SIG-M5 treated with dmso at 0.1 percent for 504 hours (cell line): ENCODE data around the gene OR5H14.
"Not testable (repeated sequence)": the region's sequence is repeated elsewhere in the genome, so short reads cannot be mapped to it uniquely, and the experiment has no call there.

Experiments used
- DNase-seq: peaks from one replicate; lab custom pipeline; 2025; ENCODE audit not compliant: unreplicated experiment; lab: John Stamatoyannopoulos, UW

Gene OR5H14

DNA sequence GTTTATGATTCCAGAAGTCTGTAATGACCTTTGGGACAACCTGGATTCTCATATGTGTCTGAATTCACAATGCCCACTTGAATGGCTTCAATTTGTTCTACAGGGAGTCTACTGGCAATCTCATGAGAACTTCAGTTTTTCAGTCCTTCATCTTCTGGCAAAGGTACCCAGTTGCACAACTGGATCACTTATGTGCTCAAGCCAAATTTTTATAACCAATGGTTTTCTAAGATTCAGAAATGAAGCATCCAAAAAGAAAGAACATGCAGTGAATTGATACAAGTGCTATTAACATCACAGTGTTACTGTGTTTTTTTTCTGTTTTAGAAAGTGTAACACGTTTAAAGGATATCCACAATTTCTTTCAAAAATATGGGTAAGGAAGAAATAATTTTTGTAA lies at the start of gene OR5H14:
OR5H14 (plus strand) TSS at position 301 of the 400 bp plus-strand sequence. CDS start 1,907 bp downstream, outside the sequence.
- DNase-seq: no peak

DNA sequence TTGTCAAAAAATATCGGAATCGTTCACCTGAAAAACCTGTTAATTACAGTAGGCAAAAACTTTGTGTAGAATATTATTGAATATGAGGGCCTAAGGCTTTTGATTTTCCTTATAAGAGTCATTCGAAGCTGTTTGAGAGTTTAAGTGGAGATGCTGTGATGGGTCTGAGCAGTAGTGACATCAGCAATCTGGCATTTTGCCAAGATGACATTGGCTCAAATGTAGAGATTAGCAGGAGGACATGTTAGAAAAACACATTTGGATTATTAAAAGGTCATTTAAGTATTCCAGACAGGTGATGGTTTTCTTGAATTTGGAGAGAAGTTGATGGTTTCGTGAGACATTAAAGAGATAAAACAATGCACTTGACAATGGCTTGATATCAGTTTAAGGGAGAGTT lies 47.4 kb upstream of the OR5H14 start:
- DNase-seq: no peak

DNA sequence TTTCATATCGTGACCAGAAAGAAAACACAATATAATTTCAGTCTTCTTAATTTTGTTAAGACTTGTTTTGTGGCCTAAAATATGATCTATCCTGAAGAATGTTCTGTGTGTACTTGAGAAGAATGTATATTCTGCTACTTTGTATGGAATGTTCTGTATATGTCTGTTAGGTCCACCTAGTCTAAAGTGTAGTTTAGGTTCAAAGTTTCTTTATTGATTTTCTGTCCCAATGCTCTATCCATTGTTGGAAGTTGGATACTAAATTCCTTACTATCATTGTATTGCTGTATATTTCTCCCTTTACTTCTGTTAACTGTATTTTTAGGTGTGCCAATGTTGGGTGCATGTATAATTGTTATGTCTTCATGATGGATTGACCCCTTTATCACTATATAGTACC lies 39.1 kb upstream of the OR5H14 start:
- no peak for DNase-seq

DNA sequence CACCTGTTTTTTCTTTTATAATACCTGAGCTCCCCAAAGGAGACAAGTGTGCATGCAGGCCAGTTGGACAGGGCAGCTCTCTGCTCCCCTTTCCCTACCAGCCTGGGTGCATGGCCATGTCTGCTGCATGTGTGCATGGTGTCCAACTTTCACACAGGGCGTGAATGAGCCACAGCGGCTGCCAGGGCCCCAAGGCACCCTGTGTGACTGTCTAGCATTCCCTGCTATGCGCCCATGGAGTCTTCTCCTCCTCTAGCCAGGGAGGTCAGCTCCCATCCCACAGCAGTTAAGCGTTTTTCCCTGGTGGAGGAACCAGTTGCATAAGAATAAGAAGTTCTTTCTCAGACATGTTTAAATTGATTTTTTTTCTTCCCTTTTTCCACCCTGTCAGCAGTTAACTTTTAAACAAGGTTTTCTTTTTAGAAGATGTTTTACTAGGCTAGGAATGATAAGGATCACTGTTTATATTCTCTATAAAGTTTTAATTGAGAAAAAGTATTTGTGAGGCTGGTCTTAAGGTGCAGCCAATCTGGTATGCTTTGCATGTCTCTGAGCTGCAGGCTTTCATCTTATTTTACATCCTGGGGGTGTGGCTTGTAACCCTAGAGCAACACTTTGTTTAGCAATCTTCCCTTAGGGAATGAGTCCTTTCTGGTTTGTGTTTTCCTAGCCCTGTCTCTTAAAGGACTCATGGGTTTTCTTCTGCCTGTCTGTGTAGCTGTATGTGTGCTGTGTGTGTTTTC lies 37.3 kb upstream of the OR5H14 start:
- DNase-seq: no peak

DNA sequence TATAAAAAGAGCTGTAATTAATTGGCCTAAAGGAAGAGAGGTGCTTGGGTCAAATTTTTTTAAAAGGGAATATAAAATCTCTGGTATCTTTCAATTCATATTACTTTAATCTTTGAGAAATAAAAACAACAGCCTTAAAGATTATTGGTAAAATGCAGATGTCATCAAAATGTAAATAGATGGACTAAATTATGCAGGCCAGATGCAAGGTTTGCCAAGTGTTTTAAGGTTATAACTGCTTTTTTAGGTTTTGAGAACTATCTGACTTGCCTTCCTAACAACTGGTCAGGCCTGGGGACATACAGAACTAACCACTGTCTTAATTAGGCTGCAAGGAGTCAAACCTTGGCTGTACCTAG lies 36.8 kb upstream of the OR5H14 start:
- DNase-seq: no peak

DNA sequence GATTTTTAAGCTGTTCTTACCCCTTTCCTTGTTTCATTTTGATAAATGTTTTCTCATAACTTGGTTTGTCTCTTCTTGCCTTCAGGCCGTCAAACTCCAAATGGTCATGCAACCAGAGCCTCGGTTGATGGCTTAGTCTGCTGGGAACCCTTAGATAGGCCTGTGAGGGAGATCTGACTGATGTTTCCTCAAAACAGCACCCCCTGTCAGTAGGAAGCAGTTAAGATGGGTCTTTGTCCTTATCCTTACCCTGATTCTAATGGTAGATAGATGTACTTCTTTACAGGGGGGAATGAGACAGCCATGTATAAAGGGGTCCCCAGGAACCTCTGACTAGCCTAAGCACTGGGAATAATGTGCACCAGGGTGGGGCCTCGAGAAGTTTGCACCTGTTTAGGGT lies 33.0 kb upstream of the OR5H14 start:
- no peak for DNase-seq

DNA sequence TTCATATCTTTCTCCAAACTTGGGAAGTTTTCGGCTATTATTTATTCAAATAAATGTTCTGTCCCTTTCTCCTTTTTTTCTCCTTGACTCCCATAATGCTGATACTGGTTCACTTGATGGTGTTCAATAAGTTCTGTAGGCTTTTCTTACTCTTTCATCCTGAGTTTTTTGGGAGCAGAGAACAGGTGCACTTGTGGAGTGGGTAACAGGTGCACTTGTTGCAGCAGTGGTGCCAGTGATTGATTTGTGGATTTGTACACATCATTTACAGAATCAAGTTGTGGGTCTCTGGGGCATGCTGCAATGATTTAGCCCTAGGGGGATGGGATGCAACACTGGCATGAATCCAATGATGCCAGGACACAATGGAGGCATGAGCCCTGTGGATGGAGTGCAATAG lies 31.6 kb upstream of the OR5H14 start:
- DNase-seq: no peak

DNA sequence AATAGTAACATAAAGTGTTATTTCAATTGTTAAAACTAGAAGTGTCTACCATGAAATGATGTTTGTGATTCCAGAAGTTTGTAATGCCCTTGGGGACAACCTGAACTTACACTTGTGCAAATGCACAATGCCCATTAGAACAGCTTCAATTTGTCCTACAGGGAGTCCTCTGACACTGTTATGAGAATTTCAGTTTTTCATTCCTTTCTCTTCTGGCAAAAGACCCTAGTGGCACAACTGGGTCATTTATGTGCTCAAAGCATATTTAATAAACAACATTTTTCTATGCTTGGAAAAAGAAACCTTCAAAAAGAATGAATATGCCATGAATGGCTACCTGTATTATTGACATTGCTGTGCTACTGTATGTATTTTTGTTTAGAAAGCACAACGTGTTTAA lies 16.9 kb upstream of the OR5H14 start, which contains the start of gene OR5H1:
OR5H1 (plus strand) TSS at position 301 of the 400 bp plus-strand sequence. CDS start 1,977 bp downstream, outside the sequence.
- no peak for DNase-seq

DNA sequence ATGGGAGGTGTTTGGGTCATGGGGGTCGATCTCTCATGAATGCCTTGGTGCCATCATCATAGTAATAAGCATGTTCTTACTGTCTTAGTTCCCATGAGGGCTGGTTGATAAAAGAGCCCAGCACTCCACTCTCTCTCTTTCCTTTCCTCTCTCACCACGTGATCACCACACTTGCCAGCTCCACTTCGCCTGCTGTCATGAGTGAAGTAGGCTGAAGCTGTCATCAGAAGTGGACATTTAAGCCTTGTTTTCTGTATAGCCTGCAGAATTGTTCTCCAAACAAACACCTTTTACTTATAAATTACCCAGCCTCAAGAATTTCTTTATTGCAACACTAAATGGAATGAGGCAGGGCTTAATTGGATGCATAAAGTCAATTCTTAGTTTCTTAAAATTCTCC lies 10.6 kb upstream of the OR5H14 start:
- DNase-seq: no peak

DNA sequence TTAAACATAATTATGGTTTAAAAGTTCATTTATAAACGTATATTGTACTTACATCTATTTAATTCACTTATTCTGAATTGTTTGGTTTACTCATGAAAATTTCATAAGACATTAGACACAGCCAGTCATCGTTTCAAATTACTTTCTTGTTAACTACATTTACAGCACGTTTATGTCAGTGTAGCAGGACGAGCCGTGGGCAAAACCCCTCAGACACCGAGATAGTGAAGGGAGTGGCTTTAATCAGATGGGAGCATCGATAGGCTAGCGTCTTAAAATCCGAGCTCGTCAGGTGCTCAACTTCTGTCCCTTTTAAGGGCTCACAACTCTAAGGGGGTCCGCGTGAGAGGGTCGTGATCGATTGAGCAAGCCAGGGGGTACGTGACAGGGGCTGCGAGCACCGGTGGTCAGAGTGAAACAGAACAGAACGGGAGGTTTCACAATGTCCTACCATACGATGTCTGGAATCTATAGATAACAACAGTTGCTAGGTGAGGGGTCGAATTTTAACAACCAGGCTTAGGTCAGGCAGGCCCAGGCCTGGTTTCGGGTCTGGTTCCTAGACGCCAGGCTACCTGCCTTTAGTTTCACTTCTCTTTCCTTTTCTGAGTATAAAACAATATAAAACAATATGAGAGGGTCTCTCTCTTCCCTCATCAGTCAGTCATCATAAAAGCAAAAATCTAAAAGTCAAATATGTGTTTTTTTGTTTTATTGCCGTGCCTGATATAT lies 9.3 kb upstream of the OR5H14 start:
- DNase-seq: not testable (repeated sequence)

DNA sequence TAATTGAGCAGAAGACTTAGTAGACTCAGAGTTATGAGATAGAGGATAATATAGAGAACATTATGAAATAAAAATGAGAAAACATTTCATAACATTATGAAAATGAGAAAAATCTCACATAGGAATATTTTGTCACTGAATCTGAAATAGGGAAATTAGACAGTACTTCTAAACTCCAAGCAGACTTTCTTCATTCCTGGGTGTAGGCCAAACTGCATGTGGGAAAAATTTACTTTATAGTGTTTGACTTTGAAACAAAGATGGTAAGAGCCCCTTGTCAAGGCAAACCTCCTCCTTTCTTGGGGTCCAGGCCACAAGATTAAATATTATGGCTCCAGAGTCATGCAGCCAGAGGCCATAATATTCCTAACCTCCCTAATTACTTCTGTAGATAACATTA lies 6.7 kb upstream of the OR5H14 start:
- no peak for DNase-seq

DNA sequence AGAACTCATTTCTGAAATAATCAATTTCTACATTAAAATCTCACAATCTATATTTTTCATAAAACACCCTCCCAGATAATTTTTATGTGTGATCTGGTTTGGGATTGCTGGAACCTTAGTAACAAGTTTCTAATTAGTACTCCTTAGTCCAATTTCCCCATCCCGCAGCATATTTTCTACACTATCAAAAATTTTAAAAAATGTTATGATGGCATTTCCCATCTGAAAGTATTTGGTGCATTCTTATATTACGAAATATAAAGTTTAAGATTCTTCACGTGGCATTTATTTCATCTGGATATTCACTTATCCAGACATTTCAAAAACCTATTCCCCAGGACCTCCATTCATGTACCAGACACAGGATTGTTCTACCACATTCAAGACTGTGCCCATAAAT lies 1.5 kb downstream of the OR5H14 start:
- DNase-seq: no peak

DNA sequence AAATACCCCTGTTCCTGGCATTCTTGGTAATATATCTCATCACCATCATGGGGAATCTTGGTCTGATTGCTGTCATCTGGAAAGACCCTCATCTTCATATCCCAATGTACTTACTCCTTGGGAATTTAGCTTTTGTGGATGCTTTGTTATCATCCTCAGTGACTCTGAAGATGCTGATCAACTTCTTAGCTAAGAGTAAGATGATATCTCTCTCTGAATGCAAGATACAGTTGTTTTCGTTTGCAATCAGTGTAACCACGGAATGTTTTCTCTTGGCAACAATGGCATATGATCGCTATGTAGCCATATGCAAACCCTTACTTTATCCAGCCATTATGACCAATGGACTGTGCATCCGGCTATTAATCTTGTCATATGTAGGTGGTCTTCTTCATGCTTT lies 2.2 kb downstream of the OR5H14 start:
- not testable (repeated sequence) for DNase-seq

DNA sequence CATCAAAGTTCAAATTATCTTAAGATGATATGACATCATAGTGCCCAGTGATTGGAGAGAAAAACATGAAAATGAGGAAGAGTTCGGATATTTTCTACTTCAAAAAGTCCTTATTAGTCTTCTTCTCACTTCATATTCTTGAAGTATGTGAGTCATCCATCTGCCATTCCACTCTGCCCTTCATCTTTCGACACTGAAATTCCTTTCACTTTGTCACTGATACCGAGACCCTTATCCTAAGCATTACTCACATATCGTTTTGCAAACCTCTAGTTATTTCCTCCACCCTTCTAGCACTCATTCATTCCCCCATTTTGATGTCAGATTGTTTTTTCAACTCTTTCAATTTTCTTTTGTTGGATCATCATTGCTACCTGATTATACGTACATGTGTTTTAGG lies 4.0 kb downstream of the OR5H14 start:
- peak; percentile 5 for DNase-seq

DNA sequence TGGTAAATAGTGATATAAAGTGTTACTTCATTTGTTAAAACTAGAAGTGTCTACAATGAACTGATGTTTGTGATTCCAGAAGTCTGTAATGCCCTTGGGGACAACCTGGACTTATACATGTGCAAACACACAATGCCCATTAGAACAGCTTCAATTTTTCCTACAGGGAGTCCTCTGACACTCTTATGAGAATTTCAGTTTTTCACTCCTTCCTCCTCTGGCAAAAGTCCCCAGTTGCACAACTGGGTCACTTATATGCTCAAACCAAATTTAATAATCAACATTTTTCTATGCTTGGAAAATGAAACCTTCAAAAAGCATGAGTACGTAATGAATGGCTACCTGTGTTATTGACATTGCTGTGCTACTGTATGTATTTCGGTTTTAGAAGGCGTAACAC lies 19.1 kb downstream of the OR5H14 start, which contains the start of gene OR5H15:
OR5H15 (plus strand) TSS at position 301 of the 400 bp plus-strand sequence. CDS start 2,004 bp downstream, outside the sequence.
- no peak for DNase-seq

DNA sequence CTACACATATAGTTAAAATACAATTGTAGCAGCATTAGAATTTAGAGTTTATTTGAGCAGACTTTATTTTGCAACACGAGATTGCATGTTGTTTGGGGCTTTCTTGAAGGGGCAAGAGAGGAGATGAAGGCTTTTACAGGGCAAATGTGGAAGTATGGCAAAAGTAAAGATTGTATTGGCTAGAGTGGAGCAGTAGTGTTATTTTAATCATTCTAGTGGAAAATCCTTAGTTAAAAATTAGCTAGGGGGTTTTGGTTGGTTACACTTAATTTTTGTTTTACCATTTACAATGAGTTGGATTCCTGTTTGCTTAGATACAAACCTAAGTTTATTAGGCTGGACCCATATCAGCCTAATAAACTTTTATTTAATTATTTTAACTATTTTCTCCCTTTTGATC lies 23.8 kb downstream of the OR5H14 start:
- peak; percentile 53 for DNase-seq

DNA sequence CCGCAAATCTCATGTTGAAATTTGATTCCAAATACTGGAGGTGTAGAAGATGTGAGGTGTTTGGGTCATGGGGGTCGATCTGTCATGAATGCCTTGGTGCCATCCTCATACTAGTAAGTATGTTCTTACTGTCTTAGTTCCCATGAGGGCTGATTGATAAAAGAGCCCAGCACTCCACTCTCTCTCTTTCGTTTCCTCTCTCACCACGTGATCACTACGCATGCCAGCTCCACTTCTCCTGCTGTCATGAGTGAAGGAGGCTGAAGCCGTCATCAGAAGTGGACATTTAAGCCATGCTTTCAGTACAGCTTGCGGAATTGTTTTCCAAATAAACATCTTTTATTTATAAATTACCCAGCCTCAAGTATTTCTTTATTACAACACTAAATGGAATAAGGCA lies 25.3 kb downstream of the OR5H14 start:
- no peak for DNase-seq

DNA sequence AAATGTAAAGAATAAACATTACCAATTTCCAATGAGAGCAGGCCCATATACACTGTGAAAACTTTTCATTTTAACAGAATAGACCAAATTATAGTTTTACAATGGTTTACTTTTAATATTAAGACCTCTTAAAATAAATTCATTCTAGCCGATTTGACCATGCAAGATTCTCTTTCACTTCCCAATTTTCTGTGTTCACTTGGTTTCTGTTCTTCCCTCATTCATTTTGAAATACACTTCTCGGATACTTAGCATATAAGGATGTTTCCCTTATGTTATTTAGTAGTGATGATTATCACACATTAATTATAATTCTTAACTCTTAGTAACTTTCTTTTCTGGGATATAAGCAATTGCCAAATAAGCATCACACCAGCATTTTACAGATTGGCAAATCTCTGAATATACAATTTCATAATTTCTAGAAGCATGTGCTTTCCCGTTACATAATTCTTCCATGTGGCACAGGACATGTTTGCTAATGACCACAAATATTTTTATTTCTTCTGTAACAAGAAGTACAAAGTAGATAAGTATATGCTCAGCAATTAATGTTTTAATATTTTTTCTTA lies 33.1 kb downstream of the OR5H14 start:
- peak; percentile 77 for DNase-seq

DNA sequence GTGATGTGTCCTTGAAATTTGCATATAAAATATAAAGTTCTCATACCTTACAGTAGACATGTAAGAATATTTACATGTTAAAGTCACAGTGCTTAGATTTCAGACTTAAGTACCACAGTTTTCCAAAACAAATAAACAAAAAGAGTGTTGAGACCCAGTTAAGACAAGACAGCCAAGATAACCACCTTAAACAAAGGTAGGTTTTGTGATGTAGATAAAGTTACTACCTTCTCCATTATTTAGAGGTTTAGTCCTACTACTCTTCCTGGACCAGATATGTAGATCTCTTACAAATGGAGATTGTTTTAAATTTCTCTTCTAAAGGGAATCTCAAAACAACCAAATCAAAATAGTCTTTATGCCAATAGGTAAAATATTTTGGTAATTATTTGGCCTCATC lies 34.9 kb downstream of the OR5H14 start:
- no peak for DNase-seq

DNA sequence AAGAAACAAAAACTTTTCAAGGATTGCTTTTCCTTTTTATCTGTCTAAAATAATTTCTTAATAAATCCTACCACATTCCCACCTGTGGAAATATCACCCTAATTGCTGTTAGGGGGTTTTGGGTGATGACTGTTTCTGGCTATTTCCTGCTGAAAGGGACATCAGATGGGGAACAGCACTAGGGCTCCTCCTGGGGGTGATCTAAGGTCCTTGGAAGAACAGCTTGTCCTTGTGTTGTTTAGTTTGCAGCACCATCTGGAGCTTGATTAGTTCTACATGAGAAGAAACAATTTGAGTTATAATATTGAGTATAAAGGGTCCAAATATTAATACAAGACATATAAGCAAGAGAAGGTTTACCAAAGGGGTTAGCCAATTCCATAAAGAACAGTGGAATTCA lies 37.9 kb downstream of the OR5H14 start:
- DNase-seq: no peak

DNA sequence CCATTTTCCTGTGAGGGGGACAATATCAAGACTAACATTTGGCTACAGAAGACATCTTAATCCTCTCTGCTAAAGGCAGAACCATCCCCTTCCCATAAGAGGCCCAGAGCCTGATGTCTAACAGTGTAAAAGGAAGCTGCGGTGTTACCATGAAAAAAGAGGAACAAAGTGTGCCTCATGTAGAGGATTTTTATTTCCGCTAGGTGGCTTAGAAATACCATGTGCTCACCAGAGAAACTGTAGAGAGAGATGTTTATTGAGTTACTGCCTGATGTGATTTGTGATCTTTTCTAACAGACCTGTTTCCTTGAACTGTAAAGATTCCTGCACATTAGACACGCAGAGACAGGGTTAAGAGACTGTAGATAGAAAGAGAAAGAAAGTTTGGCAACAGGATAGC lies 41.3 kb downstream of the OR5H14 start:
- peak; percentile 86 for DNase-seq

DNA sequence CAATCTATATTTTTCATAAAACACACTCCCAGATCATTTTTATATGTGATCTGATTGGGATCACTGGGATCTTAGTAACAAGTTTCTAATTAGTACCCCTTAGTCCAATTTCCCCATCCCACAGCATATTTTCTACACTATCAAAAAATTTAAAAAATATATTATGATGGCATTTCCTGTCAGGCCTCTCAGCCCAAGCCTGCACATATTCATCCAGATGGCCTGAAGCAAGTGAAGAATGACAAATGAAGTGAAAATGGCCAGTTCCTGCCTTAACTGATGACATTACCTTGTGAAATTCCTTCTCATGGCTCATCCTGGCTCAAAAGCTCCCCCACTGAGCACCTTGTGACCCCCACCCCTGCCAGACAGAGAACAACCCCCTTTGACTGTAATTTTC lies 43.6 kb downstream of the OR5H14 start:
- not testable (repeated sequence) for DNase-seq
